Esophagus squamous epithelium (tissue), 5 donors: ENCODE measurements around the gene COL4A1. TPM values are rescaled to one million over a fixed set of nuclear protein-coding genes. Genes with fewer than 3 reads are reported as not detected.

Experiments used
- DNase-seq: peaks from one replicate; lab custom pipeline; 2025; lab: John Stamatoyannopoulos, UW
- H3K27ac ChIP-seq, 4 donors: fragments of 200-600 bp; sonication (generic); one replicate each; pipeline ENCODE4 v1.5.1; 2016 to 2019; ENCODE audit warnings: mild to moderate bottlenecking in 1 of 4
- H3K27me3 ChIP-seq, 4 donors: fragments of 200-600 bp; sonication (generic); 1 replicate in 3 of 4; 2 replicates in 1 of 4; pipeline versions ENCODE4 v1.5.1 to v1.6.0; 2017 to 2021; ENCODE audit warnings: antibody characterized with exemption in 1 of 4
- H3K36me3 ChIP-seq, 3 donors: fragments of 200-600 bp; sonication (generic); one replicate each; pipeline ENCODE4 v1.5.1; 2016 to 2019
- H3K4me1 ChIP-seq, 3 donors: fragments of 200-600 bp; sonication (generic); one replicate each; pipeline ENCODE4 v1.5.1; 2017 to 2019
- H3K4me3 ChIP-seq, 4 donors: fragments of 200-600 bp; sonication (generic); 1 replicate in 3 of 4; 2 replicates in 1 of 4; pipeline ENCODE4 v1.5.1; 2016 to 2019; ENCODE audit warnings: mild to moderate bottlenecking in 2 of 4, moderate library complexity in 1 of 4
- H3K9me3 ChIP-seq, 3 donors: fragments of 200-600 bp; sonication (generic); one replicate each; pipeline ENCODE4 v1.5.1; 2016 to 2019
- CTCF ChIP-seq, 6 experiments: fragments of 450-650 bp in 4 of 6; fragments of 200-600 bp in 2 of 6; sonication (generic) in 2 of 6; IDR thresholded peaks; one replicate each; pipeline ENCODE4 v1.5.1; 2016 to 2019; ENCODE audit warnings: antibody characterized with exemption in 6 of 6, mild to moderate bottlenecking in 4 of 6, moderate library complexity in 4 of 6
- POLR2A ChIP-seq, 4 donors: fragments of 450-650 bp; IDR thresholded peaks; one replicate each; pipeline ENCODE4 v1.6.1; 2017; ENCODE audit warnings: antibody characterized with exemption in 4 of 4, mild to moderate bottlenecking in 4 of 4, moderate library complexity in 3 of 4
- WGBS, 2 donors: methylation state at CpG; one replicate each; pipeline ENCODE4 v1.1.5; 2018; 5-methylcytosine and 5-hydroxymethylcytosine counted together
- intact Hi-C: fragments of 100-400 bp; cut with DNase I; formaldehyde crosslinking; loops from one replicate; pipeline ENCODE4 v1.15.0; 2022
- total RNA-seq, 4 donors: library from RNA; depleted of rRNA; stranded (reverse); fragments of >200 nt; gene quantifications; one replicate each; pipeline ENCODE4 v1.1.0, GENCODE V29; 2016
- donor health status: DM: yes; HTN: yes; CAD: no.

COL4A1 gene
- total RNA-seq, 4 donors from 2014 or later: 8.9 to 97.1 (median 40.2) TPM

GRCh38 chr13:110240352-110240751 lies 66.6 kb downstream of the COL4A1 start:
- H3K4me1 ChIP-seq: peaks cover 0 to 68% (median 32%) of the 10 kb centered on the region in 3 donors
- 40 to 100% methylated on average over 1 of the region's 10 CpGs for WGBS, 2 donors
- H3K36me3 ChIP-seq: no peaks in the 10 kb centered on the region
- no peaks in the 10 kb centered on the region for H3K27me3 ChIP-seq
- H3K27ac ChIP-seq: peak overlapping the region in 3 of 4 donors; percentile 49 to 77 (median 67)
- H3K4me3 ChIP-seq: no peak overlapping the region
- no peak for DNase-seq
- intact Hi-C loops: no loop called here
- no peaks in the 10 kb centered on the region for H3K9me3 ChIP-seq
- no peak for TF ChIP-seq POLR2A (IDR thresholded peaks at IDR 0.05)
- no peak for TF ChIP-seq CTCF (IDR thresholded peaks at IDR 0.05)

DNA sequence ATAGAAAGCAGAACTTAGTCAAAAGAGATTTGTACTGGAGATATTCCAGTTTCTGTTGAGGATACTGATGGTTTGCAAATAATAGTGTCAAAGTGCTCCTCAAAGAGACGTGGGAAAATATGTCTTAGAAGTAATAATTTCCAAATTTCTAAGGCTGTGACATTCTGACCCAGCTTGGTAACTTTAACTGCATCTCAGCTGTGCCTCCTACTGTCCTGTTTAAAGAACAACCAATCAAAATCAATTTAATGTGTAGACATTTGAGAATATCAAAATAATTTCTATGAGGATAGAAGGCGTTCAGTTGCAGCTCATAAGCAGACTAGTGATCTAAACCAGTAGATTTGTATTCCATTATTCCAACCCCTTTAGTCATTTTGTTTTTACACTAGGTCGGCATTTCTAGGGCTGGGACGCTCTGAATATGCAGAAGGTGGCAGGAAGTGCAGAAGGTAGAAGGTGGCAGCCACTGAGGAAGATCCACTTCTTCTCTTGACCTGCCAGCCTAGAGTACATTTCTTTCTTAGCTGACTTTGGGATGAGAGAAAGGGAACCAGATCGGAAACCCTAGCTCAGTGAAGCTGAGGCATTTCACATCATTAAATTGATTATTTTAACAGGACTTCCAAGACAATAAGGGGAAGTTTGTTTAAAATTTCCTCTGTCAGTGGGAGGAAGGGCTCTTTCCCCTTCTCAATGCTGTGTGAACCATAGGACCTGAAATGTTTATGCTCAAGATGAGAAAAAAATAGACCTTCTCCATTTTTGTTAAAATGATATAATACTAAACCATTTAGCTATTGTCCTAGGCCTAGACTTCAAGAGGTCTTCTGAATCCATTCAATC lies 67.5 kb downstream of the COL4A1 start:
- WGBS, 2 donors: 38 to 65% methylated on average over 5 of the region's 5 CpGs
- Histone ChIP-seq H3K4me1 (peaks cover 0 to 62% (median 26%) of the 10 kb centered on the region in 3 donors), H3K9me3 (no peaks in the 10 kb centered on the region), H3K4me3 (no peak overlapping the region), H3K27ac (peak overlapping the region in 3 of 4 donors; percentile 52 to 82 (median 77)), H3K27me3 (no peaks in the 10 kb centered on the region), H3K36me3 (no peaks in the 10 kb centered on the region)
- intact Hi-C loops: no loop called here
- DNase-seq: no peak
- no peak for TF ChIP-seq POLR2A (IDR thresholded peaks at IDR 0.05)

- Histone ChIP-seq H3K9me3 (no peaks in the 10 kb centered on the region), H3K4me1 (peaks cover 0 to 62% (median 27%) of the 10 kb centered on the region in 3 donors), H3K27ac (peak overlapping the region in 3 of 4 donors; percentile 52 to 82 (median 77)), H3K4me3 (no peak overlapping the region), H3K27me3 (no peaks in the 10 kb centered on the region), H3K36me3 (no peaks in the 10 kb centered on the region)
- WGBS, 2 donors: 58 to 79% methylated on average over 1 of the region's 1 CpG
- no peak for TF ChIP-seq CTCF (IDR thresholded peaks at IDR 0.05)
- TF ChIP-seq POLR2A (IDR thresholded peaks at IDR 0.05): no peak
- intact Hi-C loops: no loop called here
- no peak for DNase-seq
Measured at GRCh38 chr13:110238818-110239195, 68.2 kb downstream of the COL4A1 start.

DNA sequence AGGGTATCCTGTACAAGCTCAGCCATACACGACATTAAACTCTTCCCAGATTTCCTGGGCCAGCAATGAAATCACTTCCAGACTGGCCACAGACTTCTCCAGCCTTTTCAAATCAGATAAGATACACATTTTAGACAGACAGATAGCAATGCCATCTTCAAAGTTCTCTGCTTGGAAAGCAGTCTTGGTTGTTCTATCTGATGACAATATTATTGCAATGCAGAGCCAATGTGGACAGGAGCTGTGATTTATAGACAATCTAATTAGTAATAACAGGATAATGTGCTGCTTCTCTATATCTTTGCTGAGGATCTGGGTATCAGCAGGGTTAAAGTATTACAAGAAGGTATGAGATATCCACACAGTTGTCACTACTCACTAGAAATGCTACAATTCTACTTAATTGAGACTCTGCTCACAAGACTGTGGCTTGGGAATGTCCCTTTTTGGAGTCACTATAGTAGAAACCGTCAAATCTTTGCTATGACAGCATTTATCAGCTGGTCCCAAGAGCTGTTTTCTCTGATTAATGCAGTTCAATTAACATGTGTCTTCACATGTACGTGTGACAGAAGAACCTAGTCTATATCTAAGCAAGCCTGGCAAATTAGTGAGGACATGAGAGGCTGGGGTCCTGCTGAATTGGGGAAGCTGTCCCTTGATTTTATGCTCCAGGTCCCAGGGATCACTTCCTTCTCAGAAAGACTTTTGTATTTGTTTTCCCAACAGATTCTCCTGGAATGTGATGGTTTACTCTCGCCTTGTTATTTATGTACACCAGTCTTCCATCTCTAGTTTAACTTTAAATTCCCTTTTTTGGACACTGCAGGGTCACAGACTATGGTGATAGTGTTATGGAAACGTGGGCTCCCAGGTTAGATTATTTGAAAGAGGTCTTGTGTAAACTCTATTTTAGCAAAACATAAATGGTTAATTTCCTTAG lies 68.8 kb downstream of the COL4A1 start:
- TF ChIP-seq CTCF (IDR thresholded peaks at IDR 0.05): no peak
- no peak for TF ChIP-seq POLR2A (IDR thresholded peaks at IDR 0.05)
- peaks cover 0 to 63% (median 29%) of the 10 kb centered on the region in 3 donors for H3K4me1 ChIP-seq
- no peaks in the 10 kb centered on the region for H3K36me3 ChIP-seq
- no peak for DNase-seq
- no peaks in the 10 kb centered on the region for H3K9me3 ChIP-seq
- H3K27ac ChIP-seq: peak overlapping the region; percentile 32 to 82 (median 64)
- intact Hi-C loops: no loop called here
- 49 to 52% methylated on average over 5 of the region's 5 CpGs for WGBS, 2 donors
- H3K27me3 ChIP-seq: no peaks in the 10 kb centered on the region
- no peak overlapping the region for H3K4me3 ChIP-seq

- Histone ChIP-seq H3K27ac (peak overlapping the region; percentile 32 to 82 (median 64)), H3K9me3 (no peaks in the 10 kb centered on the region), H3K27me3 (no peaks in the 10 kb centered on the region), H3K4me1 (peaks cover 0 to 67% (median 37%) of the 10 kb centered on the region in 3 donors), H3K4me3 (no peak overlapping the region), H3K36me3 (no peaks in the 10 kb centered on the region)
- TF ChIP-seq CTCF (IDR thresholded peaks at IDR 0.05) (no peak), POLR2A (IDR thresholded peaks at IDR 0.05) (no peak)
- DNase-seq: no peak
- WGBS, 2 donors: 70 to 82% methylated on average over 6 of the region's 11 CpGs
- intact Hi-C loops: no loop called here
Measured at GRCh38 chr13:110236831-110237261, 70.1 kb downstream of the COL4A1 start.
